ENCODE results near the gene YIPF6.
"Not testable (repeated sequence)": the region's sequence is repeated elsewhere in the genome, so short reads cannot be mapped to it uniquely, and the experiment has no call there.

Gene YIPF6

GRCh38 chrX:68462197-68462596 lies 36.7 kb upstream of the YIPF6 start:
- no peak overlapping the region for H3K4me3 ChIP-seq (ENCODE audit: low read depth, low read length)
- DNase-seq (ENCODE audit: low read depth, low spot score): peak; percentile 23
- no peak for TF ChIP-seq CTCF (IDR thresholded peaks at IDR 0.05; ENCODE audit: low read depth, low read length)
- in situ Hi-C loops (cut with HindIII; ENCODE audit: low sequenced_read_pairs): no loop called here

- peak; percentile 42 for TF ChIP-seq CTCF (IDR thresholded peaks at IDR 0.05; ENCODE audit: low read depth, low read length)
- in situ Hi-C loops (cut with HindIII; ENCODE audit: low sequenced_read_pairs): no loop called here
- no peak overlapping the region for H3K4me3 ChIP-seq (ENCODE audit: low read depth, low read length)
- peak; percentile 38 for DNase-seq (ENCODE audit: low read depth, low spot score)
These were observed 36.2 kb upstream of the YIPF6 start for GRCh38 chrX:68462653-68463052.

GRCh38 chrX:68463880-68464279 lies 35.0 kb upstream of the YIPF6 start:
- in situ Hi-C loops (cut with HindIII; ENCODE audit: low sequenced_read_pairs): no loop called here
- no peak for DNase-seq (ENCODE audit: low read depth, low spot score)
- no peak for TF ChIP-seq CTCF (IDR thresholded peaks at IDR 0.05; ENCODE audit: low read depth, low read length)
- H3K4me3 ChIP-seq (ENCODE audit: low read depth, low read length): no peak overlapping the region

- in situ Hi-C loops (cut with HindIII; ENCODE audit: low sequenced_read_pairs): no loop called here
- no peak for TF ChIP-seq CTCF (IDR thresholded peaks at IDR 0.05; ENCODE audit: low read depth, low read length)
- DNase-seq (ENCODE audit: low read depth, low spot score): no peak
- H3K4me3 ChIP-seq (ENCODE audit: low read depth, low read length): no peak overlapping the region
These were observed 34.1 kb upstream of the YIPF6 start for GRCh38 chrX:68464796-68465195.

- no peak for TF ChIP-seq CTCF (IDR thresholded peaks at IDR 0.05; ENCODE audit: low read depth, low read length)
- no peak for DNase-seq (ENCODE audit: low read depth, low spot score)
- in situ Hi-C loops (cut with HindIII; ENCODE audit: low sequenced_read_pairs): no loop called here
- H3K4me3 ChIP-seq (ENCODE audit: low read depth, low read length): no peak overlapping the region
These were observed 17.9 kb upstream of the YIPF6 start for GRCh38 chrX:68480969-68481368.

GRCh38 chrX:68486198-68486597 lies 12.7 kb upstream of the YIPF6 start:
- in situ Hi-C loops (cut with HindIII; ENCODE audit: low sequenced_read_pairs); DNase-seq (ENCODE audit: low read depth, low spot score); H3K4me3 ChIP-seq (ENCODE audit: low read depth, low read length): not testable (repeated sequence)

- H3K4me3 ChIP-seq (ENCODE audit: low read depth, low read length): no peak overlapping the region
- no peak for DNase-seq (ENCODE audit: low read depth, low spot score)
- in situ Hi-C loops (cut with HindIII; ENCODE audit: low sequenced_read_pairs): no loop called here
- TF ChIP-seq CTCF (IDR thresholded peaks at IDR 0.05; ENCODE audit: low read depth, low read length): no peak
These were observed 11.6 kb upstream of the YIPF6 start for GRCh38 chrX:68487254-68487653.

All from astrocyte of the spinal cord (primary cell).